Measurements from ENCODE around the gene TIMM22.
"Not testable (repeated sequence)": the region's sequence is repeated elsewhere in the genome, so short reads cannot be mapped to it uniquely, and the experiment has no call there.

The TIMM22 gene

GRCh38 chr17:996554-997344, at the start of gene TIMM22:
Gene TIMM22 (plus strand): TSS chr17:997129. CDS start chr17:997143, 14 bp downstream.
- peak; percentile 88 for DNase-seq (ENCODE audit: low spot score)

- DNase-seq (ENCODE audit: low spot score): no peak
These were observed 48.6 kb upstream of the TIMM22 start for GRCh38 chr17:948284-948852.

DNA sequence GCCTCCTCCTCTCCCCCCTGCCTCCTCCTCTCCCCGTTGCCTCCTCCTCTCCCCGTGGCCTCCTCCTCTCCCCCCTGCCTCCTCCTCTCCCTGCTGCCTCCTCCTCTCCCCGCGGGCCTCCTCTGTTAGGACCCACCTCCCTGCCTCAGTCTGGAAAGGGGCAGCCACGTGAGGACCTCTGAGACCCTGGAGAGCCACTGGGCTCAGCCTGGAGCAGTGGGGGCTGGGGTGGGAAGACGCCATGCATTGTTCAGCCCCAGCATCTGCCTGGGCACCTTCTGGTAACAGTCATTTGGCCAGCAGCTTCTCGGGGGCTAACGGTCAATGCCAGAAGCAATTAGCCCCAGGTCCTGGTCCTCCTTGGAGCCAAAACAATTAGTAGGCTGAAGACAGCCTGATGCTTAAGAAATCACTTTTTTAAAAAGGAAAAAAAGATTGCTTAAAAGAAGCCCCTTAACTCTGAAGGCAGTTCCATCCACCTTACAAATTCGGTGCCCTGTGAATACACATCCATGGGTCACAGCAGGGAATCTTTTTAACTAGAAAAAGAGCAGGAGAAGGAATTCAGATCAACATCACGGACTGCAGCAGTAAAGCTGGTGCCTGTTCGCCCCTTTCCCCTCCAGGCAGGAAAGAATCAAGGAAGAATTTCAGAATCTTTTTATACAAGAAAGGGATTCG, 47.2 kb upstream of the TIMM22 start:
- DNase-seq (ENCODE audit: low spot score): no peak

- DNase-seq (ENCODE audit: low spot score): peak; percentile 53
These were observed 45.4 kb upstream of the TIMM22 start for GRCh38 chr17:951325-952132.

- DNase-seq (ENCODE audit: low spot score): not testable (repeated sequence)
These were observed 44.3 kb upstream of the TIMM22 start for GRCh38 chr17:952592-952991.

DNA sequence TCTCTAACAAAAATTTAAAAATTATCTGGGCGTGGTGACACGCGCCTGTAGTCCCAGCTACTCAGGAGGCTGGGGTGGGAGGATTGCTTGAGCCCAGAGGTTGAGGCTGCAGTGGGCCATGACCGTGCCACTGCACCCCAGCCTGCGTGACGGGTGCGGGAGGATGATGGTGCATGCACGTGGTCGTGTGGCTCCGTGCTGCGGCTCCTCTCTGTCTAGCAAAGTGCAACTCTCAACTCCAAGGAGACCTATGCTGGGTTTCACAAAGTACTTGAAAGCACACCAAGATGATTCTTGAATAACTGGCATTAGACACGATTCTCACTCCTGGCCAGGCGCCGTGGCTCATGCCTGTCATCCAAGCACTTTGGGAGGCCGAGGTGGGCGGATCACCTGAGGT, 43.2 kb upstream of the TIMM22 start:
- no peak for DNase-seq (ENCODE audit: low spot score)

DNA sequence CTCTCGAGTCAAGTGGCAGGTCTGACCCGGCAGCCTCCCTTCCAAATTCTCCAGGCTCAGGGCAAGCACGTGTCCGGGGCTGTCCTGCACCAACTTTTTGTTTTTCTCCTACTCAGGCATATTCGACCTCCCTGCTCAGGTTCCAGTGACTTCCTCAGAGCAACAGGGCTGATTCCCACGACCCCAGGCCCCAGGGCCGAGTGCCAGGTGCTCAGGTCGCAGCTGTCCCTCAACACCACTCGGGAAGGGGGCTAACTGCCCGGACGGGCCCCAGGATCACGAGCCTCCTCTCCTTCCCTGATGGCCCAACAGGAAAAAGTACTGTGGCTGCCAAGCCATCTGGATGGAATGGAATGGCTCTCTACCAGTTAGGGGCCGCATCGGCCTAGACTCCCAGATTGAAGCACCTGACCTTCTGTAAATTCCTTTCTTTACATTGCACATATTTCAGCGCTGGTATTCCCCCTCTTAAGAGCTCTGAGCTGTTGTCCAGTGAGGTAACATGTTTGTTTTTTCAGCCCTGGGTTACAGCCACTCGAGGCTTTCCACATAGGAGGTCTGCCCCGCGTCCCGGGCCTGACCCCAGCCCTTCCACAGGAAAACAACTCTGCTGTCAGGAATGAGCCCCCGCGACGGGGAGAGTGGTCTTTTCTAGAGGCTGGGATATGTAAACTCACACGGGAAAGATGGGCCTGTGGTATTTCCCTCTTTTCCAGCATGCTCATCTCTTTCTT, 42.3 kb upstream of the TIMM22 start:
- DNase-seq (ENCODE audit: low spot score): peak; percentile 66

GRCh38 chr17:956905-957304, 40.0 kb upstream of the TIMM22 start:
- no peak for DNase-seq (ENCODE audit: low spot score)

DNA sequence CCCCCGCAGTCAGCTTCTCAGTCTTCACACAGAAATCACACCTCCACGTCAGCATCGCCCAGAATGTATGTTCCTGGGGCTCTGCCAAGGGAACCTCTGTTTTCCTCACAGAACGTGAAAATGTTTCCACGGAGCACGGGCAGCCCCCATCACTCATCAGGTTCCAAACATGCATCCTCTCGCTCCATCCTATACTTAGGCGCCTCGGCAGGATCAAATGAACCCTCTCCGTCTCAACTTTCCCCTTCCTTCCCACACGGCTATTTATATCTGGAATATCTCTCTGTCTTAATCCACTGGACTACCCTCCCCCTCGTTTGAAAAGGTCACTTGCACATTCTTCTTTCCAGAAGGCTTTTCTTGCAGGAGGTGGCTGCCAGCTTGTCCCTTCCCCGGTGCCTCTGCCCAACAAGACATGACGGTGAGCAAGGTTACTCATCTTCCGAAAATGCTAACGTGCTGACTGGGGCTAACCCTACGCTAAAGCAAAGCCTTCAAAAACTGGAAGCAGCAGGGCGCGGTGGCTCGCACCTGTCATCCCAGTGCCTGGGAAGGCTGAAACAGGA, 39.0 kb upstream of the TIMM22 start:
- DNase-seq (ENCODE audit: low spot score): no peak

DNA sequence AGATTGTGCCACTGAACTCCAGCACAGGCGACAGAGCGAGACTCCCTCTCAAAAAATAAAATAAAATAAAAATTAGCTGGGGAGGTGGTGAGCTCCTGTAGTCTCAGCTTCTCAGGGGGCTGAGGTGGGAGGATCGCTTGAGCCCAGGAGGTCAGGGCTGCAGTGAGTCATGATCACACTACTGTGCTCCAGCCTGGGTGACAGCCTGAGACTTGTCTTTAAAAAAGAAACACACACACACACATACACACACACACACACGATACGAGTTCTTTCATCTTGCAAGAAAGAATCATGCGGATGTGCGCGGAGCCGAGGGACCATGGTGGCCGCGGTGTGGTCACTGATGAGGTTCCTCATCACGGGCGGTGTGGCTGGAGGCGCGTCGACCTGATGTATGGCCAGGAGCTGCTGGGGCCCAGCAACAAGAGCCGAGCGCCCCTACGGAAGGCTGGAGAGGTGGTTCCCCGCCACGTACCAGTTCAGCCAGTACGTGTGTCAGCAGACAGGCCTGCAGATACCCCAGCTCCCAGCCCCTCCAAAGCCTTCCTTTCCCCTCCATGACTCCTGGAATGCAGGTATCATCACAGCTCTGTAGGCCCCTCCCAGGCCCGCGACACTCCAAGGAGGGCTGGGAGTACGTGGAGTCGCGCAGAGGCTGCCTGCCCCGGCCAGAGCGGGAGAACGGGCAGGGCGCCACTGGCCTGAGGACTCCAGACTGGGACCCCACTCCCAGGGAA, 38.0 kb upstream of the TIMM22 start:
- DNase-seq (ENCODE audit: low spot score): no peak

DNA sequence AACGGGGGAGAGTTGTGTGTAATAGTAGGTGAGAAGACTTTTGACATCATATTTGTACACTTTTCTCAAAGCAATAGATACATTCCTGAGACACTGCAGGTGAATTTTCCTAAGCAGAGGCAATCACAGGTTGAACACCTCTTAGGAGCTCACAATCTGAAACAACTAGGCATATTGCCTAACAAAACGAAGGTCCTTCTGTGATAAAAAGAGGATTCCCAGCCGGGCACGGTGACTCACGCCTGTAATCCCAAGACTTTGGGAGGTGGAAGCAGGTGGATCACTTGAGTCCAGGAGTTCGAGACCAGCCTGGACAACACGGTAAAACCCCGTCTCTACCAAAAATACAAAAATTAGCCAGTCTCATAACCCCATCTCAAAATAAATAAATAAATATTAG, 34.8 kb upstream of the TIMM22 start:
- DNase-seq (ENCODE audit: low spot score): no peak

DNA sequence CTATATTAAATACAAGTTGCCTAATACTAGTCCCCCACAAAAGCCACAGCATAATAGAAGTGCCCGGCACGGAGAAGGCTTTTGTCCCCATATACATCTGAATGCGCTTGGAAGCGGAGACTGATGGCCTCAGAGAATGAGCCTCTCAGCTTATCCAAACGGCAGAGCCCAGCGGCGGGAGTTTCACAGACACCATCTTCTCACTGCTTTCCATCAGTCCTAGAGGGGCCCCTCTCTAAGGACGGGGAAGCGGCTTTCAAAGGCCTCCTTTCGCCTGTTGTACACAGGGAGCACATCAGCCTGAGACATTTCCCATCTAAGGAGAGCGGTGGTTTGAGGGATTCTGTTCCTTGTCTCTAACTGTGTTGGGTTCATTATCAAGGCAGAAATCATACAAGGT, 34.3 kb upstream of the TIMM22 start:
- no peak for DNase-seq (ENCODE audit: low spot score)

- DNase-seq (ENCODE audit: low spot score): no peak
These were observed 32.1 kb upstream of the TIMM22 start for GRCh38 chr17:964876-965275.

GRCh38 chr17:965311-965989, 31.5 kb upstream of the TIMM22 start:
- no peak for DNase-seq (ENCODE audit: low spot score)

DNA sequence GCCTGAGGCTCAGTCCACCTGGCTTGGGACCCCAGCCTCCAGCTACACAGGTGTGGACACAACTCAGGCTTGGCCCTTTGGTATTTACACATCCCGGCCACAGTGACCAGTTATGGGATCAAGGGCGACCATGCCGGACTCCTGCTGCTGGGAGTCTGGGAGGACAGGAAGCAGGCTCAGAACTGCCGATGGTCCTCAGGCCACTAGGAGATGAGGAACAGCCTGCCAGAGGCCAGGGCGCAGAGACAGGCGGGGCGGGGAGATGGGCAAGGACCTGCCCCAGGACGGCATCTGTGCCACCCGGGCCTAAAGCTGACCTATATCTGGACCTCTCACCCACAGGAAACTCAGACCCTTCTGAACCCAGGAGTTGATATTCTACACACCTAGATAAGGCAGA, 29.8 kb upstream of the TIMM22 start:
- no peak for DNase-seq (ENCODE audit: low spot score)

- no peak for DNase-seq (ENCODE audit: low spot score)
These were observed 27.9 kb upstream of the TIMM22 start for GRCh38 chr17:968812-969730.

GRCh38 chr17:969811-970355, 27.0 kb upstream of the TIMM22 start:
- no peak for DNase-seq (ENCODE audit: low spot score)

DNA sequence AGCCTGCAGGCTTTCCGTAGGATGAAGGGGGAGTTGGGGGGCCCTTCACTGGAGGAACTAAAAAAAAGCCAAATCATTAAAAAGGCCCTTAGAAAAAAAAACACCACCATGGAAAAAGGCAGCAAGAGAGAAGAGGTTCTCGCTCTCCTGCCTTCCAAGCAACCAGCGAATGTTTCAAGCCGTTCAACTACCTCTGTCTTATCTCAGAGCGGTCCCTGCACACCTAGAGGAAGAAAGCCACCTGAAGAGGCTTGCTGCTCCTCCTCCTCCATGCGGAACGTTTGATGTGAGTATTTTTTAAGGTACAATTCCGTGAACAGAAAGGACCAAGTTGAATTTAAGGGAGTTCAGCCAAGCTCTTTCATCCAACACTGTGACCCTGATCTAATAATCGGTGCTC, 26.6 kb upstream of the TIMM22 start:
- DNase-seq (ENCODE audit: low spot score): no peak

GRCh38 chr17:971861-972260, 25.1 kb upstream of the TIMM22 start:
- not testable (repeated sequence) for DNase-seq (ENCODE audit: low spot score)

Data from HuH-7 (cell line).